Gastroesophageal sphincter (tissue), 4 donors: Measurements from ENCODE around the gene SCD5. TPM values are rescaled to one million over a fixed set of nuclear protein-coding genes. Genes with fewer than 3 reads are reported as not detected.
"Not testable (repeated sequence)": the region's sequence is repeated elsewhere in the genome, so short reads cannot be mapped to it uniquely, and the experiment has no call there.

Source experiments
- ATAC-seq: fragments of 150-250 bp; one replicate; pipeline ENCODE4 v1.9.1; 2016; ENCODE audit warnings: mild to moderate bottlenecking, moderate library complexity
- H3K27ac ChIP-seq, 4 donors: fragments of 200-600 bp; sonication (generic) in 3 of 4; 1 replicate in 3 of 4; 2 replicates in 1 of 4; pipeline ENCODE4 v1.5.1; 2016 to 2019
- H3K27me3 ChIP-seq: fragments of 200-600 bp; sonication (generic); one replicate; pipeline ENCODE4 v1.5.1; 2019
- H3K36me3 ChIP-seq, 2 donors: fragments of 200-600 bp; sonication (generic); one replicate each; pipeline ENCODE4 v1.5.1; 2019; ENCODE audit warnings: control low read depth in 1 of 2
- H3K4me1 ChIP-seq, 3 donors: fragments of 200-600 bp; sonication (generic); 1 replicate in 2 of 3; 2 replicates in 1 of 3; pipeline ENCODE4 v1.5.1; 2016 to 2019; ENCODE audit warnings: control low read depth in 2 of 3
- H3K4me3 ChIP-seq, 2 donors: fragments of 200-600 bp; sonication (generic); one replicate each; pipeline ENCODE4 v1.5.1; 2019; ENCODE audit warnings: mild to moderate bottlenecking in 1 of 2, moderate library complexity in 1 of 2
- H3K9me3 ChIP-seq, 3 donors: fragments of 200-600 bp; sonication (generic); one replicate each; pipeline ENCODE4 v1.5.1; 2017 to 2019; ENCODE audit warnings: control low read depth in 2 of 3
- CTCF ChIP-seq, 4 experiments: fragments of 200-600 bp in 2 of 4; fragments of 450-650 bp in 2 of 4; sonication (generic) in 1 of 4; IDR thresholded peaks; one replicate each; pipeline ENCODE4 v1.5.1; 2017 to 2019; ENCODE audit warnings: antibody characterized with exemption in 4 of 4, mild to moderate bottlenecking in 2 of 4, moderate library complexity in 2 of 4
- EP300 ChIP-seq: sonication (generic); formaldehyde crosslinking; IDR thresholded peaks from one replicate; pipeline ENCODE4 v1.6.1; 2017; ENCODE audit warnings: antibody characterized with exemption, mild to moderate bottlenecking
- POLR2A ChIP-seq, 2 donors: fragments of 450-650 bp; IDR thresholded peaks; one replicate each; pipeline ENCODE4 v1.6.1; 2017; ENCODE audit warnings: antibody characterized with exemption in 2 of 2, mild to moderate bottlenecking in 2 of 2, moderate library complexity in 1 of 2
- POLR2AphosphoS5 ChIP-seq: sonication (generic); formaldehyde crosslinking; IDR thresholded peaks from one replicate; pipeline ENCODE4 v1.6.1; 2017; ENCODE audit warnings: antibody characterized with exemption
- WGBS, 2 donors: methylation state at CpG; one replicate each; pipeline ENCODE4 v1.1.5; 2018; ENCODE audit warnings: low coverage in 1 of 2; 5-methylcytosine and 5-hydroxymethylcytosine counted together
- total RNA-seq, 4 donors: library from RNA; depleted of rRNA; stranded (reverse); fragments of >200 nt; gene quantifications; one replicate each; pipeline ENCODE4 v1.1.0, GENCODE V29; 2016

Gene SCD5
- total RNA-seq, 4 donors from 2014 or later, result 15.5 to 21.8 (median 20.3) TPM

DNA sequence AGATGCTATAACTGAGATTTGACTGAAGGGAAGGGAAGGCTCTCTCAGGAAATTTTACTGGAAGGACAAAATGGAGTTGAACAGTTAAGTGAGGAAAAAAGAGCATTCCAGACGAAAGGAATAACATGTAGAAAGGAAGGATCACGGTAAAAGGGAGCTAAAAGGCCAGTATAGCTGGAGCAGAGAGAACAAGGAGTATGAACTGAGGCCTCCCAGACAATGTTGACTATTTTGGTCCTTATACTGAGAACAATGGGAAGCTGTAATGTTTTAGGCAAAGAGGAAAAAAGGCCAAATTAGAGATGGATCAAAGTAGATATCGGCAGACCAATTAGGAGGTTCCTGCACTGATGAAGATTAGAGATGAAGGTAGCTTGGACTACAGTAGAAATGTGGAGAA is 26.8 kb upstream of the SCD5 start:
- H3K27ac ChIP-seq, result no peak overlapping the region
- H3K4me1 ChIP-seq, result no peaks in the 10 kb centered on the region
- H3K4me3 ChIP-seq, result no peak overlapping the region
- H3K9me3 ChIP-seq, result no peaks in the 10 kb centered on the region
- H3K27me3 ChIP-seq, result no peaks in the 10 kb centered on the region
- WGBS, 2 donors, result 63 to 74% methylated on average over 3 of the region's 3 CpGs
- no peak for ATAC-seq
- peaks cover 22 to 92% of the 10 kb centered on the region in 2 donors for H3K36me3 ChIP-seq
- TF ChIP-seq CTCF (IDR thresholded peaks at IDR 0.05) (no peak), POLR2A (IDR thresholded peaks at IDR 0.05) (no peak), EP300 (no peak), POLR2AphosphoS5 (no peak)

- Histone ChIP-seq H3K4me1 (no peaks in the 10 kb centered on the region), H3K36me3 (peaks cover 22 to 100% of the 10 kb centered on the region in 2 donors), H3K27ac (no peak overlapping the region), H3K27me3 (no peaks in the 10 kb centered on the region), H3K4me3 (no peak overlapping the region), H3K9me3 (no peaks in the 10 kb centered on the region)
- no peak for TF ChIP-seq CTCF (IDR thresholded peaks at IDR 0.05)
- ATAC-seq, result no peak
- WGBS, 2 donors, result 88 to 95% methylated on average over 5 of the region's 5 CpGs
These were observed 24.5 kb upstream of the SCD5 start for GRCh38 chr4:82823062-82823461.

DNA sequence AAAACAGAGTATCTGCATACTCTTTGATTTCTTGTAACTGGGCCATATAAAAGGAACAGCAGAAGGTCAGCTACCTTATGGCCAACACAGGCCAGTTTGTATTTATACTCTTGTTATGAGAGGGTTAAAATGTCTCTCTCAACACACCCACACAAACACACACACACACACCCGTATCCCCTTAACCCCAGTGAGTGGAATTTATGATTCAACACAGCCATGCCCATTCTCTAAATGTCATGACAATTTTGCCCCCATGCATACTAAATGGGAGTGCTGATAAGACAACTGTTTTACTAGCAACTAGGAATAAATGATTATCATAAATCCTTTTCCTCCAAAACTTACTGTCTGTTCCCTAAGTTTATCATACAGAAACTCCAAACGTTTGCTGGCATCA is 22.1 kb upstream of the SCD5 start:
- 12 to 40% methylated on average over 2 of the region's 2 CpGs for WGBS, 2 donors
- Histone ChIP-seq H3K4me1 (no peaks in the 10 kb centered on the region), H3K36me3 (peaks cover 22 to 99% of the 10 kb centered on the region in 2 donors), H3K27ac (no peak overlapping the region), H3K9me3 (no peaks in the 10 kb centered on the region), H3K27me3 (no peaks in the 10 kb centered on the region), H3K4me3 (no peak overlapping the region)
- no peak for ATAC-seq
- no peak for TF ChIP-seq EP300
- no peak for TF ChIP-seq CTCF (IDR thresholded peaks at IDR 0.05)
- TF ChIP-seq POLR2A (IDR thresholded peaks at IDR 0.05), result no peak
- no peak for TF ChIP-seq POLR2AphosphoS5

DNA sequence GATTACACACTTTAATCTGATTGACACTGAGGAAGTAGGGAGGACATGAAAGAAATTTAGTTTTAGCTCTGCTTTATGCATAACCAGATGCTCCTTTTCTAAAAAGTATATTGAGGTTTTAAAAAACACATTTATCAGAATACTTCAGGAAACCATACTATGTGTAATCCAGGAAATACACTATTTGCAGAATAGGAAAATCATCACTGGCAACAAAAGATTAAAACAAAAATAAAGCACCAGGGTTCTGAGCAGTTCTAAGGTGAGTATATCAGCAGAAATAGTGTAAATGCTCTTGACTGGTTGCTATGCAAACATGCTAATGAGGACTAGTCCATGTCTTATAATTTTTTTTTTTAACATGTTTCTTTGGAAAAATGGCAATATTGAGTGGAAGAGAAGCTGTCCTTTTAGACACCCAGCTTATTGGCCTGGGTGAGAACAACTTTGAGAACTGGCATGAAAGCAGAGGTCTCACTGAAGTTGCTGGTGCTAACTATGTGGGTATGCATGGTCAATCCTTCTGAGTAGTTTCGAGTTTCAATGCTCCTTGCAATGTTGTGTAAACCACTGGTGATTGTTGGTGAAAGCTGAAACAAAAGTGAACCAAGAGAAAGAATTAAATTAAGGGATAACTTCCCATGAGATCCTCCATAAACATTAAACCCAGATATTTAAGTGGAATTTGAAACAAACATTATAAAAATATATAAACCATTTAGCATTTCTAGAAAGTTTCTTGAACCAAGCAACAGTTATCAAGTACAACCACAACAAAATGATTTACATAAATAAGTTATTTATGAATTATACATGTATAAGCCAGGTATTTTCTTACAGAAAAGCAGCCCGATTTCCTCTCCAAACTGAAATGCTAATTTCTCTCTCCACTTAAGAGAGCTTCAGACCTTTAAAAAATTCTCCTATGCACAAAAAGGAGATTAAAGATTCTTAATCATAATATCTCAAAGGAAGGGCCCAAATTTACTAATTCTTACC is 20.4 kb upstream of the SCD5 start:
- H3K27ac ChIP-seq, result no peak overlapping the region
- H3K4me3 ChIP-seq, result no peak overlapping the region
- TF ChIP-seq POLR2A (IDR thresholded peaks at IDR 0.05) (no peak), POLR2AphosphoS5 (no peak), CTCF (IDR thresholded peaks at IDR 0.05) (no peak), EP300 (no peak)
- H3K36me3 ChIP-seq, result peaks cover 14 to 82% of the 10 kb centered on the region in 2 donors
- ATAC-seq, result no peak
- H3K27me3 ChIP-seq, result no peaks in the 10 kb centered on the region
- whole genome bisulfite sequencing, 2 donors, result 69 to 76% methylated on average over 1 to 2 of the region's 2 CpGs
- no peaks in the 10 kb centered on the region for H3K9me3 ChIP-seq
- H3K4me1 ChIP-seq, result no peaks in the 10 kb centered on the region

GRCh38 chr4:82816874-82817273 is 18.3 kb upstream of the SCD5 start:
- not testable (repeated sequence) for H3K9me3 ChIP-seq, H3K4me1 ChIP-seq, H3K27me3 ChIP-seq, H3K4me3 ChIP-seq, ATAC-seq, H3K27ac ChIP-seq
- H3K36me3 ChIP-seq, result peaks cover 0 to 61% of the 10 kb centered on the region in 2 donors
- 82 to 95% methylated on average over 2 to 4 of the region's 6 CpGs for WGBS, 2 donors
